Measurements from ENCODE around the gene FBRSL1. TPM values are rescaled to one million over a fixed set of nuclear protein-coding genes. Genes with fewer than 3 reads are reported as not detected.

FBRSL1 gene
- total RNA-seq, 1 experiment from 2014 or later: 130 TPM

- CTCF ChIA-PET: no interaction called here
- no peaks in the 10 kb centered on the region for H3K27me3 ChIP-seq (replicated peaks; ENCODE audit: insufficient read depth, low read depth, low read length, poor library complexity)
- intact Hi-C loops (cut with micrococcal nuclease; ENCODE audit: unreplicated experiment): no loop called here
- DNase-seq (ENCODE audit: low spot score): no peak
- H3K4me1 ChIP-seq (ENCODE audit: insufficient read depth, low read length, poor library complexity, severe bottlenecking): no peaks in the 10 kb centered on the region
- POLR2A ChIA-PET (ENCODE audit: low non-redundant PET): no interaction called here
- no peaks in the 10 kb centered on the region for H3K36me3 ChIP-seq (ENCODE audit: insufficient read depth, low read length, poor library complexity, severe bottlenecking)
- H3K27ac ChIP-seq (ENCODE audit: low read depth, low read length, poor library complexity, severe bottlenecking): no peak overlapping the region
- H3K9me3 ChIP-seq (ENCODE audit: low read depth, low read length, poor library complexity, severe bottlenecking): no peaks in the 10 kb centered on the region
- BruUV-seq (replicated peaks): no TSS peak
- no peak for TF ChIP-seq CTCF (conservative IDR thresholded peaks at IDR 0.05; ENCODE audit: low read depth, low read length)
- no peak for TF ChIP-seq EZH2 (IDR thresholded peaks at IDR 0.05; ENCODE audit: borderline replicate concordance, low read depth, low read length, poor library complexity, severe bottlenecking)
- H3K4me3 ChIP-seq (ENCODE audit: low read depth, low read length, poor library complexity, severe bottlenecking): no peak overlapping the region
Observed at GRCh38 chr12:132537836-132538662, 48.1 kb downstream of the FBRSL1 start.

- Histone ChIP-seq H3K36me3 (ENCODE audit: insufficient read depth, low read length, poor library complexity, severe bottlenecking) (no peaks in the 10 kb centered on the region), H3K4me1 (ENCODE audit: insufficient read depth, low read length, poor library complexity, severe bottlenecking) (no peaks in the 10 kb centered on the region), H3K4me3 (ENCODE audit: low read depth, low read length, poor library complexity, severe bottlenecking) (no peak overlapping the region), H3K27ac (ENCODE audit: low read depth, low read length, poor library complexity, severe bottlenecking) (no peak overlapping the region), H3K9me3 (ENCODE audit: low read depth, low read length, poor library complexity, severe bottlenecking) (no peaks in the 10 kb centered on the region), H3K27me3 (replicated peaks; ENCODE audit: insufficient read depth, low read depth, low read length, poor library complexity) (no peaks in the 10 kb centered on the region)
- no TSS peak for BruUV-seq (replicated peaks)
- POLR2A ChIA-PET (ENCODE audit: low non-redundant PET): no interaction called here
- intact Hi-C loops (cut with micrococcal nuclease; ENCODE audit: unreplicated experiment): no loop called here
- CTCF ChIA-PET: no interaction called here
- TF ChIP-seq EZH2 (IDR thresholded peaks at IDR 0.05; ENCODE audit: borderline replicate concordance, low read depth, low read length, poor library complexity, severe bottlenecking): no peak
- no peak for TF ChIP-seq CTCF (conservative IDR thresholded peaks at IDR 0.05; ENCODE audit: low read depth, low read length)
- no peak for DNase-seq (ENCODE audit: low spot score)
Observed at GRCh38 chr12:132538663-132538990, 48.7 kb downstream of the FBRSL1 start.

- ChIA-PET POLR2A (ENCODE audit: low non-redundant PET) (no interaction called here), CTCF (no interaction called here)
- BruUV-seq (replicated peaks): no TSS peak
- Histone ChIP-seq H3K4me1 (ENCODE audit: insufficient read depth, low read length, poor library complexity, severe bottlenecking) (no peaks in the 10 kb centered on the region), H3K9me3 (ENCODE audit: low read depth, low read length, poor library complexity, severe bottlenecking) (no peaks in the 10 kb centered on the region), H3K36me3 (ENCODE audit: insufficient read depth, low read length, poor library complexity, severe bottlenecking) (no peaks in the 10 kb centered on the region), H3K27me3 (replicated peaks; ENCODE audit: insufficient read depth, low read depth, low read length, poor library complexity) (no peaks in the 10 kb centered on the region), H3K27ac (ENCODE audit: low read depth, low read length, poor library complexity, severe bottlenecking) (no peak overlapping the region), H3K4me3 (ENCODE audit: low read depth, low read length, poor library complexity, severe bottlenecking) (no peak overlapping the region)
- TF ChIP-seq CTCF (conservative IDR thresholded peaks at IDR 0.05; ENCODE audit: low read depth, low read length): no peak
- no peak for TF ChIP-seq EZH2 (IDR thresholded peaks at IDR 0.05; ENCODE audit: borderline replicate concordance, low read depth, low read length, poor library complexity, severe bottlenecking)
- DNase-seq (ENCODE audit: low spot score): no peak
- intact Hi-C loops (cut with micrococcal nuclease; ENCODE audit: unreplicated experiment): no loop called here
Observed at GRCh38 chr12:132539016-132539773, 49.2 kb downstream of the FBRSL1 start.
